Spleen (tissue), 11 donors: Measurements from ENCODE around the gene USP36. TPM values are rescaled to one million over a fixed set of nuclear protein-coding genes. Genes with fewer than 3 reads are reported as not detected.
A peak's percentile ranks its signal among the peaks of the same experiment; 100 is the strongest.

ENCODE experiments used
- DNase-seq: peaks from one replicate; pipeline ENCODE4 v3.0.0-alpha.2; 2020
- H3K27ac ChIP-seq, 8 donors: fragments of 200-600 bp; sonication (generic) in 7 of 8; 1 replicate in 4 of 8; 2 replicates in 4 of 8; pipeline versions ENCODE4 v1.5.0 to v1.8.0; 2016 to 2021; ENCODE audit warnings: inconsistent platforms in 4 of 8, mild to moderate bottlenecking in 4 of 8, moderate library complexity in 1 of 8
- H3K27me3 ChIP-seq, 7 donors: fragments of 200-600 bp; sonication (generic) in 6 of 7; replicated peaks in 1 of 7; 1 replicate in 4 of 7; 2 replicates in 3 of 7; pipeline versions ENCODE4 v1.5.0 to v1.8.0; 2016 to 2021; ENCODE audit warnings: inconsistent platforms in 3 of 7, mild to moderate bottlenecking in 1 of 7
- H3K36me3 ChIP-seq, 6 donors: fragments of 200-600 bp; sonication (generic) in 5 of 6; 1 replicate in 4 of 6; 2 replicates in 2 of 6; pipeline versions ENCODE4 v1.5.0 to v1.8.0; 2016 to 2021; ENCODE audit warnings: inconsistent platforms in 2 of 6
- H3K4me1 ChIP-seq, 6 donors: fragments of 200-600 bp; sonication (generic) in 5 of 6; 1 replicate in 3 of 6; 2 replicates in 3 of 6; pipeline versions ENCODE4 v1.5.0 to v1.8.0; 2016 to 2021; ENCODE audit warnings: inconsistent platforms in 3 of 6
- H3K4me3 ChIP-seq, 8 donors: fragments of 200-600 bp; sonication (generic) in 7 of 8; 1 replicate in 4 of 8; 2 replicates in 4 of 8; pipeline versions ENCODE4 v1.5.0 to v1.8.0; 2016 to 2021; ENCODE audit warnings: inconsistent platforms in 4 of 8, mild to moderate bottlenecking in 4 of 8, moderate library complexity in 2 of 8
- H3K9me3 ChIP-seq, 8 donors: fragments of 200-600 bp; sonication (generic) in 7 of 8; 1 replicate in 4 of 8; 2 replicates in 4 of 8; pipeline versions ENCODE4 v1.5.0 to v1.8.0; 2016 to 2021; ENCODE audit warnings: inconsistent platforms in 4 of 8
- CTCF ChIP-seq, 11 experiments: fragments of 200-600 bp in 7 of 11; fragments of 450-650 bp in 4 of 11; sonication (generic) in 4 of 11; IDR thresholded peaks in 8 of 11; conservative IDR thresholded peaks in 3 of 11; 1 replicate in 7 of 11; 2 replicates in 4 of 11; pipeline versions ENCODE4 v1.4.0 to v1.8.0; 2016 to 2021; ENCODE audit warnings: antibody characterized with exemption in 11 of 11, inconsistent platforms in 4 of 11, mild to moderate bottlenecking in 1 of 11
- POLR2A ChIP-seq, 3 donors: fragments of 450-650 bp; IDR thresholded peaks; one replicate each; pipeline ENCODE4 v1.5.1; 2017; ENCODE audit warnings: antibody characterized with exemption in 3 of 3, mild to moderate bottlenecking in 1 of 3
- POLR2AphosphoS5 ChIP-seq, 3 donors: sonication (generic); formaldehyde crosslinking; IDR thresholded peaks; one replicate each; pipeline ENCODE4 v1.5.1; 2017; ENCODE audit warnings: antibody characterized with exemption in 3 of 3
- WGBS, 5 donors: extraction: QIAGEN DNeasy Blood & Tissue Kit in 3 of 5; methylation state at CpG; one replicate each; pipeline versions ENCODE4 v1.1.5 to v1.1.7; 2013 to 2018; 5-methylcytosine and 5-hydroxymethylcytosine counted together
- intact Hi-C: fragments of 100-400 bp; cut with DNase I; formaldehyde crosslinking; loops from one replicate; pipeline ENCODE4 v1.15.0; 2023; ENCODE audit warnings: low total_unique reads
- polyA plus RNA-seq, 3 donors: library from polyadenylated mRNA; stranded (reverse); fragments of 200-250 nt; gene quantifications; one replicate each; pipeline ENCODE4 v1.2.1, GENCODE V29; 2013
- total RNA-seq, 7 donors: library from RNA; depleted of rRNA in 3 of 7; stranded (reverse); fragments of >200 nt in 3 of 7; fragmentation: NEBNext Ultra II Directional in 4 of 7; extraction: Animal tissue kit (Norgen Biotek cat#: 25700) in 4 of 7; gene quantifications; one replicate each; pipeline versions ENCODE4 v1.1.0 to v1.2.1, GENCODE V29; 2016 to 2021
- donor health status: healthy with polysubstance abuse.
- donor health status: DM: no; HTN: no; CAD: no; lungs with moderate emphysema.
- donor health status: DM: no; HTN: no; CAD: no.
- donor health status: Bipolar disorder and iron deficiency.
- donor health status: healthy.
- donor health status: DM: no; HTN: no; CAD: no.
- donor health status: DM: yes; HTN: yes; CAD: no.

The USP36 gene
- total and polyA plus RNA-seq, 10 donors = 13.4 to 95.0 (median 51.6) TPM

- Histone ChIP-seq H3K27ac (peak overlapping the region in 7 of 8 donors; percentile 58 to 73 (median 65)), H3K4me1 (peaks cover 8 to 59% (median 34%) of the 10 kb centered on the region in 6 donors)
- peak; percentile 87 for DNase-seq
Observed at GRCh38 chr17:78789663-78790181, 50.9 kb downstream of the USP36 start.

GRCh38 chr17:78789149-78789662 lies 51.4 kb downstream of the USP36 start:
- no peaks in the 10 kb centered on the region for H3K27me3 ChIP-seq
- DNase-seq = peak; percentile 29
- intact Hi-C loops = no loop called here
- peaks cover 0 to 28% (median 6%) of the 10 kb centered on the region in 6 donors for H3K36me3 ChIP-seq
- no peaks in the 10 kb centered on the region for H3K9me3 ChIP-seq
- H3K4me1 ChIP-seq = peaks cover 12 to 64% (median 39%) of the 10 kb centered on the region in 6 donors
- TF ChIP-seq POLR2A (IDR thresholded peaks at IDR 0.05) (no peak), CTCF (IDR thresholded peaks at IDR 0.05 in 8 of 11, conservative IDR thresholded peaks at IDR 0.05 in 3 of 11) (no peak), POLR2AphosphoS5 (IDR thresholded peaks at IDR 0.05) (no peak)
- peak overlapping the region in 7 of 8 donors; percentile 58 to 73 (median 65) for H3K27ac ChIP-seq
- WGBS, 5 donors = 79 to 87% (median 83%) methylated on average over 5 of the region's 5 CpGs
- H3K4me3 ChIP-seq = no peak overlapping the region

More at GRCh38 chr17:78789663-78790181, 50.9 kb downstream of the USP36 start:
- WGBS, 5 donors = 66 to 75% (median 73%) methylated on average over 14 of the region's 14 CpGs
- TF ChIP-seq POLR2AphosphoS5 (IDR thresholded peaks at IDR 0.05) = peak in 1 of 3 donors; percentile 45
- no peak for TF ChIP-seq CTCF (IDR thresholded peaks at IDR 0.05 in 8 of 11, conservative IDR thresholded peaks at IDR 0.05 in 3 of 11)
- no peak for TF ChIP-seq POLR2A (IDR thresholded peaks at IDR 0.05)
- no peaks in the 10 kb centered on the region for H3K9me3 ChIP-seq
- no peak overlapping the region for H3K4me3 ChIP-seq
- peaks cover 0 to 34% (median 10%) of the 10 kb centered on the region in 6 donors for H3K36me3 ChIP-seq
- H3K27me3 ChIP-seq = no peaks in the 10 kb centered on the region
- intact Hi-C loops = no loop called here

GRCh38 chr17:78788451-78788850 lies 52.2 kb downstream of the USP36 start:
- peak; percentile 40 for DNase-seq
- Histone ChIP-seq H3K4me1 (peaks cover 19 to 68% (median 44%) of the 10 kb centered on the region in 6 donors), H3K36me3 (peaks cover 0 to 21% (median 6%) of the 10 kb centered on the region in 6 donors), H3K4me3 (no peak overlapping the region), H3K27ac (peak overlapping the region in 3 of 8 donors; percentile 63 to 73 (median 68)), H3K27me3 (no peaks in the 10 kb centered on the region), H3K9me3 (no peaks in the 10 kb centered on the region)
- 86 to 95% (median 93%) methylated on average over 7 of the region's 7 CpGs for WGBS, 5 donors
- TF ChIP-seq CTCF (IDR thresholded peaks at IDR 0.05 in 8 of 11, conservative IDR thresholded peaks at IDR 0.05 in 3 of 11) (no peak), POLR2A (IDR thresholded peaks at IDR 0.05) (no peak)
- intact Hi-C loops = no loop called here

GRCh38 chr17:78787444-78787843 lies 53.2 kb downstream of the USP36 start:
- intact Hi-C loops = no loop called here
- H3K9me3 ChIP-seq = no peaks in the 10 kb centered on the region
- H3K4me3 ChIP-seq = no peak overlapping the region
- no peak overlapping the region for H3K27ac ChIP-seq
- peaks cover 0 to 12% (median 3%) of the 10 kb centered on the region in 6 donors for H3K36me3 ChIP-seq
- no peak for TF ChIP-seq POLR2A (IDR thresholded peaks at IDR 0.05)
- TF ChIP-seq POLR2AphosphoS5 (IDR thresholded peaks at IDR 0.05) = no peak
- TF ChIP-seq CTCF (IDR thresholded peaks at IDR 0.05 in 8 of 11, conservative IDR thresholded peaks at IDR 0.05 in 3 of 11) = no peak
- H3K27me3 ChIP-seq = no peaks in the 10 kb centered on the region
- peak; percentile 16 for DNase-seq
- WGBS, 5 donors = 88 to 95% (median 92%) methylated on average over 7 of the region's 7 CpGs
- H3K4me1 ChIP-seq = peaks cover 26 to 77% (median 53%) of the 10 kb centered on the region in 6 donors
